H1 (cell line): Measurements from ENCODE around the gene MAP4K4. TPM values are rescaled to one million over a fixed set of nuclear protein-coding genes. Genes with fewer than 3 reads are reported as not detected.

Source experiments
- CTBP2 ChIP-seq: IDR thresholded peaks from 2 replicates; pipeline ENCODE4 v1.7.0; 2011; ENCODE audit warnings: borderline replicate concordance, mild to moderate bottlenecking, moderate library complexity, mixed read lengths, low read length; ENCODE audit not compliant: insufficient read depth, insufficient read length
- FOSL1 ChIP-seq: IDR thresholded peaks from 2 replicates; pipeline ENCODE4 v1.6.1; 2011; ENCODE audit warnings: mild to moderate bottlenecking, low read depth, low read length, moderate library complexity; ENCODE audit not compliant: insufficient read depth
- RBBP5 ChIP-seq: IDR thresholded peaks from 2 replicates; pipeline ENCODE4 v1.7.1; 2012; ENCODE audit warnings: low read depth, mild to moderate bottlenecking, inconsistent platforms, low read length, moderate library complexity, borderline replicate concordance
- SIN3A ChIP-seq, 2 experiments: IDR thresholded peaks in 1 of 2; conservative IDR thresholded peaks in 1 of 2; 2 replicates each; pipeline ENCODE4 v1.6.1; 2011 to 2012; ENCODE audit warnings: low read length in 2 of 2, improper control_type of control experiment in 1 of 2, low read depth in 1 of 2, mild to moderate bottlenecking in 1 of 2
- SIRT6 ChIP-seq: IDR thresholded peaks from one replicate; pipeline ENCODE4 v1.7.1; 2012; ENCODE audit warnings: low read length, inconsistent platforms
- SP4 ChIP-seq: IDR thresholded peaks from 2 replicates; pipeline ENCODE4 v1.6.1; 2012; ENCODE audit warnings: low read length, inconsistent platforms
- SUZ12 ChIP-seq: fragments of 200-600 bp; sonication (generic); IDR thresholded peaks from 2 replicates; pipeline ENCODE4 v1.6.1; 2012; ENCODE audit warnings: mild to moderate bottlenecking, inconsistent platforms, low read length, moderate library complexity, mixed read lengths
- YY1 ChIP-seq: IDR thresholded peaks from 2 replicates; pipeline ENCODE4 v1.6.1; 2011; ENCODE audit warnings: low read depth, mild to moderate bottlenecking, low read length
- polyA plus RNA-seq, 7 experiments: library from polyadenylated mRNA; depleted of rRNA in 3 of 7; stranded (reverse) in 5 of 7; unstranded in 2 of 7; fragments of >200 nt in 5 of 7; fragments of 200-250 nt in 2 of 7; gene quantifications; 1 replicate in 5 of 7; 2 replicates in 1 of 7; 4 replicates in 1 of 7; pipeline versions ENCODE4 v1.2.1 to v1.2.3, GENCODE V29; 2011 to 2013; ENCODE audit warnings: missing spikeins in 2 of 7, mixed read lengths in 2 of 7
- total RNA-seq: library from RNA; stranded (reverse); fragmentation: NEBNext Ultra II Directional; extraction: Animal tissue kit (Norgen Biotek cat#: 25700); gene quantifications from 2 replicates; pipeline ENCODE4 v1.2.1, GENCODE V29; 2021
- TF ChIP-seq, protein P1 (sequence below): fragments of 300-600 bp; sonication (generic); IDR thresholded peaks from 2 replicates; pipeline ENCODE4 v1.7.1; 2012; ENCODE audit warnings: low read length, moderate library complexity, mild to moderate bottlenecking, inconsistent platforms; ENCODE audit not compliant: insufficient replicate concordance
- TF ChIP-seq, protein P2 (sequence below): IDR thresholded peaks from 2 replicates; pipeline ENCODE4 v1.6.1; 2012; ENCODE audit warnings: inconsistent platforms
- TF ChIP-seq, protein P3 (sequence below): IDR thresholded peaks from 2 replicates; pipeline ENCODE4 v1.6.1; 2012; ENCODE audit warnings: inconsistent platforms

MAP4K4 gene
- total and polyA plus RNA-seq, 2 of the 8 experiments (the other 6 are each of a cell fraction or from before 2014, with no cell fraction given), result 53.2 to 138 TPM

DNA sequence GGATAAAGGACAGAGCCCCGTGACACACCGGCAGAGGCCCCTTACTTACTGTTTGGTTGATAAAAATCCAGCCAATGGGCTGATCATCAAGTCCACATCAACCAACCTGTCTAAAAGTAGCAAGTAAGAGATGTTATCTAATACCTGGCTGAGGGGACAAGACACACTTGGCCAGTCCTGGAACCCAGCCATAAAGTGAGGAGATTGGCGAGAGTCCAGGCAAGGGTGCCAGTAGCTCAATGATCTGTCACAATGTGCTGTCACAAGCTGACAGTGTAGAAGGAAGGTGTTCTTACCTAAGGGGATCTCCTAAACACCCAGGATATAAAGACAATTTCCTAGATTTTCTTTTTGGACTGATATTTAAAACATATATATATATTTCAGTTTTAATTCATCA lies 232.5 kb downstream of the MAP4K4 start (continued):
- TF ChIP-seq, protein P1, sequence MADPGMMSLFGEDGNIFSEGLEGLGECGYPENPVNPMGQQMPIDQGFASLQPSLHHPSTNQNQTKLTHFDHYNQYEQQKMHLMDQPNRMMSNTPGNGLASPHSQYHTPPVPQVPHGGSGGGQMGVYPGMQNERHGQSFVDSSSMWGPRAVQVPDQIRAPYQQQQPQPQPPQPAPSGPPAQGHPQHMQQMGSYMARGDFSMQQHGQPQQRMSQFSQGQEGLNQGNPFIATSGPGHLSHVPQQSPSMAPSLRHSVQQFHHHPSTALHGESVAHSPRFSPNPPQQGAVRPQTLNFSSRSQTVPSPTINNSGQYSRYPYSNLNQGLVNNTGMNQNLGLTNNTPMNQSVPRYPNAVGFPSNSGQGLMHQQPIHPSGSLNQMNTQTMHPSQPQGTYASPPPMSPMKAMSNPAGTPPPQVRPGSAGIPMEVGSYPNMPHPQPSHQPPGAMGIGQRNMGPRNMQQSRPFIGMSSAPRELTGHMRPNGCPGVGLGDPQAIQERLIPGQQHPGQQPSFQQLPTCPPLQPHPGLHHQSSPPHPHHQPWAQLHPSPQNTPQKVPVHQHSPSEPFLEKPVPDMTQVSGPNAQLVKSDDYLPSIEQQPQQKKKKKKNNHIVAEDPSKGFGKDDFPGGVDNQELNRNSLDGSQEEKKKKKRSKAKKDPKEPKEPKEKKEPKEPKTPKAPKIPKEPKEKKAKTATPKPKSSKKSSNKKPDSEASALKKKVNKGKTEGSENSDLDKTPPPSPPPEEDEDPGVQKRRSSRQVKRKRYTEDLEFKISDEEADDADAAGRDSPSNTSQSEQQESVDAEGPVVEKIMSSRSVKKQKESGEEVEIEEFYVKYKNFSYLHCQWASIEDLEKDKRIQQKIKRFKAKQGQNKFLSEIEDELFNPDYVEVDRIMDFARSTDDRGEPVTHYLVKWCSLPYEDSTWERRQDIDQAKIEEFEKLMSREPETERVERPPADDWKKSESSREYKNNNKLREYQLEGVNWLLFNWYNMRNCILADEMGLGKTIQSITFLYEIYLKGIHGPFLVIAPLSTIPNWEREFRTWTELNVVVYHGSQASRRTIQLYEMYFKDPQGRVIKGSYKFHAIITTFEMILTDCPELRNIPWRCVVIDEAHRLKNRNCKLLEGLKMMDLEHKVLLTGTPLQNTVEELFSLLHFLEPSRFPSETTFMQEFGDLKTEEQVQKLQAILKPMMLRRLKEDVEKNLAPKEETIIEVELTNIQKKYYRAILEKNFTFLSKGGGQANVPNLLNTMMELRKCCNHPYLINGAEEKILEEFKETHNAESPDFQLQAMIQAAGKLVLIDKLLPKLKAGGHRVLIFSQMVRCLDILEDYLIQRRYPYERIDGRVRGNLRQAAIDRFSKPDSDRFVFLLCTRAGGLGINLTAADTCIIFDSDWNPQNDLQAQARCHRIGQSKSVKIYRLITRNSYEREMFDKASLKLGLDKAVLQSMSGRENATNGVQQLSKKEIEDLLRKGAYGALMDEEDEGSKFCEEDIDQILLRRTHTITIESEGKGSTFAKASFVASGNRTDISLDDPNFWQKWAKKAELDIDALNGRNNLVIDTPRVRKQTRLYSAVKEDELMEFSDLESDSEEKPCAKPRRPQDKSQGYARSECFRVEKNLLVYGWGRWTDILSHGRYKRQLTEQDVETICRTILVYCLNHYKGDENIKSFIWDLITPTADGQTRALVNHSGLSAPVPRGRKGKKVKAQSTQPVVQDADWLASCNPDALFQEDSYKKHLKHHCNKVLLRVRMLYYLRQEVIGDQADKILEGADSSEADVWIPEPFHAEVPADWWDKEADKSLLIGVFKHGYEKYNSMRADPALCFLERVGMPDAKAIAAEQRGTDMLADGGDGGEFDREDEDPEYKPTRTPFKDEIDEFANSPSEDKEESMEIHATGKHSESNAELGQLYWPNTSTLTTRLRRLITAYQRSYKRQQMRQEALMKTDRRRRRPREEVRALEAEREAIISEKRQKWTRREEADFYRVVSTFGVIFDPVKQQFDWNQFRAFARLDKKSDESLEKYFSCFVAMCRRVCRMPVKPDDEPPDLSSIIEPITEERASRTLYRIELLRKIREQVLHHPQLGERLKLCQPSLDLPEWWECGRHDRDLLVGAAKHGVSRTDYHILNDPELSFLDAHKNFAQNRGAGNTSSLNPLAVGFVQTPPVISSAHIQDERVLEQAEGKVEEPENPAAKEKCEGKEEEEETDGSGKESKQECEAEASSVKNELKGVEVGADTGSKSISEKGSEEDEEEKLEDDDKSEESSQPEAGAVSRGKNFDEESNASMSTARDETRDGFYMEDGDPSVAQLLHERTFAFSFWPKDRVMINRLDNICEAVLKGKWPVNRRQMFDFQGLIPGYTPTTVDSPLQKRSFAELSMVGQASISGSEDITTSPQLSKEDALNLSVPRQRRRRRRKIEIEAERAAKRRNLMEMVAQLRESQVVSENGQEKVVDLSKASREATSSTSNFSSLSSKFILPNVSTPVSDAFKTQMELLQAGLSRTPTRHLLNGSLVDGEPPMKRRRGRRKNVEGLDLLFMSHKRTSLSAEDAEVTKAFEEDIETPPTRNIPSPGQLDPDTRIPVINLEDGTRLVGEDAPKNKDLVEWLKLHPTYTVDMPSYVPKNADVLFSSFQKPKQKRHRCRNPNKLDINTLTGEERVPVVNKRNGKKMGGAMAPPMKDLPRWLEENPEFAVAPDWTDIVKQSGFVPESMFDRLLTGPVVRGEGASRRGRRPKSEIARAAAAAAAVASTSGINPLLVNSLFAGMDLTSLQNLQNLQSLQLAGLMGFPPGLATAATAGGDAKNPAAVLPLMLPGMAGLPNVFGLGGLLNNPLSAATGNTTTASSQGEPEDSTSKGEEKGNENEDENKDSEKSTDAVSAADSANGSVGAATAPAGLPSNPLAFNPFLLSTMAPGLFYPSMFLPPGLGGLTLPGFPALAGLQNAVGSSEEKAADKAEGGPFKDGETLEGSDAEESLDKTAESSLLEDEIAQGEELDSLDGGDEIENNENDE, result no peak
- TF ChIP-seq CTBP2 (no peak), YY1 (no peak), SIRT6 (no peak), RBBP5 (no peak), SIN3A (conservative IDR thresholded peaks at IDR 0.05 in 1 of 2, IDR thresholded peaks at IDR 0.05 in 1 of 2; ENCODE audit: low read depth in 1 of 2, low read length in 2 of 2) (no peak), SP4 (no peak), FOSL1 (no peak), SUZ12 (no peak)
- TF ChIP-seq, protein P2, sequence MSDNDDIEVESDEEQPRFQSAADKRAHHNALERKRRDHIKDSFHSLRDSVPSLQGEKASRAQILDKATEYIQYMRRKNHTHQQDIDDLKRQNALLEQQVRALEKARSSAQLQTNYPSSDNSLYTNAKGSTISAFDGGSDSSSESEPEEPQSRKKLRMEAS, result no peak
- TF ChIP-seq, protein P3, sequence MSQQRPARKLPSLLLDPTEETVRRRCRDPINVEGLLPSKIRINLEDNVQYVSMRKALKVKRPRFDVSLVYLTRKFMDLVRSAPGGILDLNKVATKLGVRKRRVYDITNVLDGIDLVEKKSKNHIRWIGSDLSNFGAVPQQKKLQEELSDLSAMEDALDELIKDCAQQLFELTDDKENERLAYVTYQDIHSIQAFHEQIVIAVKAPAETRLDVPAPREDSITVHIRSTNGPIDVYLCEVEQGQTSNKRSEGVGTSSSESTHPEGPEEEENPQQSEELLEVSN, result no peak
